Right lobe of liver (tissue), 6 donors: ENCODE data around the gene COL23A1. TPM values are rescaled to one million over a fixed set of nuclear protein-coding genes. Genes with fewer than 3 reads are reported as not detected.
"Not testable (repeated sequence)": the region's sequence is repeated elsewhere in the genome, so short reads cannot be mapped to it uniquely, and the experiment has no call there.

Experiments used
- ATAC-seq, 4 donors: fragments of 200-7000 bp; cut with Tn5 transposase; one replicate each; pipeline ENCODE4 v1.9.1; 2020; ENCODE audit warnings: mild to moderate bottlenecking in 4 of 4, moderate library complexity in 4 of 4
- DNase-seq, 3 donors: peaks; one replicate each; pipeline ENCODE4 v3.0.0-alpha.2; 2020
- H3K27ac ChIP-seq, 3 donors: fragments of 200-600 bp; one replicate each; pipeline ENCODE4 v1.8.0; 2022
- H3K27me3 ChIP-seq, 2 donors: fragments of 200-600 bp; one replicate each; pipeline ENCODE4 v1.8.0; 2022
- H3K36me3 ChIP-seq, 4 donors: fragments of 200-600 bp; sonication (generic) in 1 of 4; one replicate each; pipeline versions ENCODE4 v1.5.1 to v1.8.0; 2017 to 2022; ENCODE audit warnings: control low read depth in 1 of 4
- H3K4me1 ChIP-seq, 4 donors: fragments of 200-600 bp; sonication (generic) in 1 of 4; one replicate each; pipeline versions ENCODE4 v1.5.1 to v1.8.0; 2017 to 2022; ENCODE audit warnings: control low read depth in 1 of 4
- H3K4me3 ChIP-seq, 3 donors: fragments of 200-600 bp; one replicate each; pipeline ENCODE4 v1.8.0; 2022
- H3K9me3 ChIP-seq, 4 donors: fragments of 200-600 bp; sonication (generic) in 1 of 4; one replicate each; pipeline versions ENCODE4 v1.5.1 to v1.8.0; 2017 to 2022; ENCODE audit warnings: control low read depth in 1 of 4
- POLR2A ChIP-seq: fragments of 450-650 bp; IDR thresholded peaks from one replicate; pipeline ENCODE4 v1.6.1; 2017; ENCODE audit warnings: antibody characterized with exemption, mild to moderate bottlenecking
- WGBS: methylation state at CpG from one replicate; pipeline ENCODE4 v1.1.6; 2018; ENCODE audit warnings: low coverage, low lambda C conversion rate; ENCODE audit not compliant: insufficient coverage; ENCODE audit errors: missing lambda C conversion rate; 5-methylcytosine and 5-hydroxymethylcytosine counted together
- intact Hi-C, 2 donors: fragments of 100-400 bp; cut with DNase I; formaldehyde crosslinking; loops; one replicate each; pipeline versions ENCODE4 v1.11.2 to v1.14.1; 2022
- total RNA-seq, 6 experiments: library from RNA; depleted of rRNA in 2 of 6; stranded (reverse); fragments of >200 nt in 2 of 6; fragmentation: NEBNext Ultra II Directional in 3 of 6; extraction: Animal tissue kit (Norgen Biotek cat#: 25700) in 3 of 6; gene quantifications; one replicate each; pipeline versions ENCODE4 v1.1.0 to v1.2.4, GENCODE V29; 2016 to 2023
- TF ChIP-seq, protein P1 (sequence below), 4 donors: fragments of 200-600 bp in 3 of 4; fragments of 450-650 bp in 1 of 4; IDR thresholded peaks; one replicate each; pipeline versions ENCODE4 v1.5.1 to v1.8.0; 2016 to 2022; ENCODE audit warnings: antibody characterized with exemption in 4 of 4, mild to moderate bottlenecking in 2 of 4
- donor health status: DM: no; HTN: yes; CAD: no.
- donor health status: DM: no; HTN: no; CAD: no.
- donor health status: DM: no; HTN: no; CAD: no.
- donor health status: DM: no; HTN: yes; CAD: no.
- donor health status: DM: no; HTN: yes; CAD: no.

COL23A1 gene
- total RNA-seq, 6 experiments from 2014 or later = 0.25 to 1.2 (median 0.50) TPM

DNA sequence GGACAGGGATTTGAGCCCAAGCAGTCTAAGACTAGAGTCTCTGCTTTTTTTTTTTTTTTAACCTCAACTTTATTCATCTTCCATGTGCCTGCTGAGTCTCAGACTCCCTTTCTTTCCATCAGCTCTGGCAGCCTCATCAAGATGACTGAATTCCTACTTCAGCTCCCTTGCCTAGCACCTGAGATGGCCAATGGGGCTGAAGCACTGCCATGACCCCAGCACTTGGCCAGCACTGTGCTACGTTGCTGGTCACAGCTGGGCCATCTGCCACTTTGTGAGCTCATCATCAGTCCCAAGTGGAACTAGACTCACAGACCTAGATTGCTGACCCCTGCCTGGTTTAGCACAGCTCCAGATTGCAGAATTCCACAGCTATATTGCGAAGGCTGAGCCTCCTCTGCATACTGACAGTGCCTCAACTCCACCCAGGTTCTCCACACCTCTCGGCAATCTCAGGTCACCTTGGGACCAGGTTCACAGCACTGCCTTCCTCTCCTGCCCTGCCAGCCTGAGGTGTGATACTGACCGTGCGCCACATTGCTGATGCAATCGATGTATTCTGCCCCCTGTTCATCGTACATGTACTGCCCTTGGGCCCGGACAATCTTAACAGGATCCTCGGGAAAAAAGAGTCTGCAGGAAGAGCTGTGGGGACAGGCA, 359.2 kb downstream of the COL23A1 start:
- ATAC-seq (peak; percentile 63 to 70 (median 68)), DNase-seq (peak; percentile 87 to 93 (median 93))
- peak overlapping the region; percentile 75 to 90 (median 88) for H3K4me3 ChIP-seq
- 20% methylated on average over 7 of the region's 9 CpGs for WGBS
- H3K36me3 ChIP-seq = peaks cover 0 to 14% (median 9%) of the 10 kb centered on the region in 4 donors
- no peaks in the 10 kb centered on the region for H3K9me3 ChIP-seq
- TF ChIP-seq POLR2A = peak; percentile 77
- TF ChIP-seq, protein P1, sequence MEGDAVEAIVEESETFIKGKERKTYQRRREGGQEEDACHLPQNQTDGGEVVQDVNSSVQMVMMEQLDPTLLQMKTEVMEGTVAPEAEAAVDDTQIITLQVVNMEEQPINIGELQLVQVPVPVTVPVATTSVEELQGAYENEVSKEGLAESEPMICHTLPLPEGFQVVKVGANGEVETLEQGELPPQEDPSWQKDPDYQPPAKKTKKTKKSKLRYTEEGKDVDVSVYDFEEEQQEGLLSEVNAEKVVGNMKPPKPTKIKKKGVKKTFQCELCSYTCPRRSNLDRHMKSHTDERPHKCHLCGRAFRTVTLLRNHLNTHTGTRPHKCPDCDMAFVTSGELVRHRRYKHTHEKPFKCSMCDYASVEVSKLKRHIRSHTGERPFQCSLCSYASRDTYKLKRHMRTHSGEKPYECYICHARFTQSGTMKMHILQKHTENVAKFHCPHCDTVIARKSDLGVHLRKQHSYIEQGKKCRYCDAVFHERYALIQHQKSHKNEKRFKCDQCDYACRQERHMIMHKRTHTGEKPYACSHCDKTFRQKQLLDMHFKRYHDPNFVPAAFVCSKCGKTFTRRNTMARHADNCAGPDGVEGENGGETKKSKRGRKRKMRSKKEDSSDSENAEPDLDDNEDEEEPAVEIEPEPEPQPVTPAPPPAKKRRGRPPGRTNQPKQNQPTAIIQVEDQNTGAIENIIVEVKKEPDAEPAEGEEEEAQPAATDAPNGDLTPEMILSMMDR (IDR thresholded peaks at IDR 0.05) = no peak
- H3K27ac ChIP-seq = peak overlapping the region; percentile 94 to 98 (median 96)
- intact Hi-C loops = no loop called here
- peaks cover 0 to 63% (median 19%) of the 10 kb centered on the region in 4 donors for H3K4me1 ChIP-seq
- no peaks in the 10 kb centered on the region for H3K27me3 ChIP-seq

DNA sequence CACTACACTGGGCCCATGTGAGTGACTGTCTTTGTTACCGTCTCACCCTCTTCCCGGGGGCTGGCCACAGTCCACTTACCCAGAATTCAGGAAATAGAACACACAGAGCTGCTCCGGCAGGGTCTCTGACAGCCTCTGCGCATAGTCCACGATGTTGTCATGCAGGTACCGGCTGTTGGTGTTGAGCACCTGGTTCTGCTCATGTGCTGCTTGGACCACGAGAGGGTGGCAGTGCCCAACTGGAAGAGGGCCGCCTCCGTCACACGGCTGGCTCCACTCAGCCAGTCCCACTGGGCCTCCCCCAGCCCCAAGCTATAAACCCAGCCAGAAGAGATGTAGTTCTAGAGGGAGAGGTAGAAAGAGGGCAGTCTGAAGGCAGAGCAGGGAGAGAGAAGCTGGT, 360.3 kb downstream of the COL23A1 start:
- H3K36me3 ChIP-seq = peaks cover 0 to 14% (median 9%) of the 10 kb centered on the region in 4 donors
- 69% methylated on average over 10 of the region's 10 CpGs for WGBS
- TF ChIP-seq POLR2A = no peak
- TF ChIP-seq, protein P1 (IDR thresholded peaks at IDR 0.05) = no peak
- H3K27ac ChIP-seq = peak overlapping the region in 1 of 3 donors; percentile 94
- DNase-seq (peak in 1 of 3 donors; percentile 37), ATAC-seq (no peak)
- peaks cover 0 to 62% (median 16%) of the 10 kb centered on the region in 4 donors for H3K4me1 ChIP-seq
- H3K27me3 ChIP-seq = no peaks in the 10 kb centered on the region
- intact Hi-C loops = no loop called here
- H3K9me3 ChIP-seq = no peaks in the 10 kb centered on the region
- H3K4me3 ChIP-seq = no peak overlapping the region

DNA sequence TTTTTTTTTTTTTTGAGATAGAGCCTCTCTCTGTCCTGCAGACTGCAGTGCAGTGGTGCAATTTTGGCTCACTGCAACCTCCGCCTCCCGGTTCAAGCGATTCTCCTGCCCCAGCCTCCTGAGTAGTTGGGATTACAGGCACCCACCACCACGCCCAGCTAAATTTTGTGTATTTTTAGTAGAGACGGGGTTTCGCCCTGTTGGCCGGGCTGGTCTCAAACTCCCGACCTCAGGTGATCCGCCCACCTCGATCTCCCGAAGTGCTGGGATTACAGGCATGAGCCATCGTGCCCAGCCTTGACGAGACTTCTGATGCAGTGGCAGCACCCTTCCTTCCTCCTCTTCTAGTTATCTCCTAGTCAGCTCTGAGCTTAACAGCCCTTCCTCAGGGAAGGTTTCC, 361.1 kb downstream of the COL23A1 start:
- H3K27ac ChIP-seq, ATAC-seq, intact Hi-C loops, H3K9me3 ChIP-seq, H3K27me3 ChIP-seq, H3K4me3 ChIP-seq: not testable (repeated sequence)
- Histone ChIP-seq H3K4me1 (peaks cover 0 to 55% (median 16%) of the 10 kb centered on the region in 4 donors), H3K36me3 (peaks cover 0 to 14% (median 10%) of the 10 kb centered on the region in 4 donors)
- WGBS = 86% methylated on average over 2 of the region's 13 CpGs
- peak in 2 of 3 donors; percentile 15 to 19 for DNase-seq

DNA sequence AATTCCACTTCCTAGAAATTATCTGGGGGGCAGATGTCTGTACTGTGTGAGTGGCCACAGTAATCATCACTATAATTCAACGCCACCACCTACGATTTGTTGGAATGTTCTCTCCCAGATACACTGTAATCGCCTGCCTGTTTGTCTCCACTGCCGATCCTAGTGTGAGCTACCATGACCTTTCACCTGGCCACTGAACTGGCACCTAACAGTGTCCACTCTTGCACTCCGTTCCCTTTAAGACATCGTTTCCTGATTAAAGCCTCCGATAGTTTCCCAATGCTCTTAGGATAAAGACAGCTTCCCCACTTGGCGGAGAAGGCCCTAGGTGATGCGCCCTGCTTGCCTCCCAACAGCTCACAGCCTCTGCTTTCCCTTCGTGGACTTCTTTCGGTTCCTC, 361.6 kb downstream of the COL23A1 start:
- no peak overlapping the region for H3K27ac ChIP-seq

DNA sequence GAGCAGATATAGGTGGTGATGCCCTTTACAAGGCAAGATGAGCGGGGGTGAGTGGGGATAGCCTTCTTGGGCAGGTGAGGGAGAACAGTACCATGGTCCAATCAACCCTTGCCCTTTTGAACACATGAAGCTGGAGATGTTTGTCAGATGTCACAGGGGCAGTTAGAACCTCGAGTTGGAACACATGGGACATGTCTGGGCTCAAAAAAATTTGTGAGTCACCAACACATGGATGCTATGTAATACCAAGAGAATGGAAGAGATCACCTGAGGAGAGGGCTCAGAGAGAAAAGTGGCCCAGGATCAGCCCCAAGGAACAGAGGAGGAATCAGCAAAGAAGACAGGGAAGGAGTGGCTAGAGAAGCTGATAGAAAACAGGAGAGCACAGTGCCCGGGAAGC, 362.3 kb downstream of the COL23A1 start:
- Histone ChIP-seq H3K27ac (no peak overlapping the region), H3K4me1 (peaks cover 0 to 54% (median 16%) of the 10 kb centered on the region in 4 donors)
- ATAC-seq = no peak

More for the DNA sequence above, 361.6 kb downstream of the COL23A1 start:
- intact Hi-C loops = no loop called here
- peaks cover 0 to 14% (median 10%) of the 10 kb centered on the region in 4 donors for H3K36me3 ChIP-seq
- no peaks in the 10 kb centered on the region for H3K27me3 ChIP-seq
- TF ChIP-seq, protein P1 (IDR thresholded peaks at IDR 0.05) = no peak
- H3K9me3 ChIP-seq = no peaks in the 10 kb centered on the region
- peaks cover 0 to 54% (median 16%) of the 10 kb centered on the region in 4 donors for H3K4me1 ChIP-seq
- no peak for ATAC-seq
- H3K4me3 ChIP-seq = no peak overlapping the region
- DNase-seq = peak in 2 of 3 donors; percentile 17 to 25
- WGBS = 51% methylated on average over 9 of the region's 11 CpGs

More for the DNA sequence above, 362.3 kb downstream of the COL23A1 start:
- TF ChIP-seq POLR2A = no peak
- TF ChIP-seq, protein P1 (IDR thresholded peaks at IDR 0.05) = no peak
- no peak for DNase-seq
- H3K27me3 ChIP-seq = no peaks in the 10 kb centered on the region
- H3K9me3 ChIP-seq = no peaks in the 10 kb centered on the region
- 76% methylated on average over 3 of the region's 3 CpGs for WGBS
- intact Hi-C loops = no loop called here
- peaks cover 0 to 14% (median 10%) of the 10 kb centered on the region in 4 donors for H3K36me3 ChIP-seq
- no peak overlapping the region for H3K4me3 ChIP-seq
